Breast epithelium (tissue), 4 donors: ENCODE data around the gene PRDM11. TPM values are rescaled to one million over a fixed set of nuclear protein-coding genes. Genes with fewer than 3 reads are reported as not detected.
"Not testable (repeated sequence)": the region's sequence is repeated elsewhere in the genome, so short reads cannot be mapped to it uniquely, and the experiment has no call there.

Experiments used
- DNase-seq, 2 donors: peaks; one replicate each; pipeline ENCODE4 v3.0.0-alpha.2; 2019; ENCODE audit warnings: low spot score in 2 of 2
- H3K27ac ChIP-seq, 2 donors: fragments of 200-600 bp; sonication (generic) in 1 of 2; one replicate each; pipeline ENCODE4 v1.5.1; 2016 to 2019; ENCODE audit warnings: mild to moderate bottlenecking in 1 of 2
- H3K27me3 ChIP-seq, 2 donors: fragments of 200-600 bp; sonication (generic) in 1 of 2; one replicate each; pipeline versions ENCODE4 v1.5.1 to v1.6.0; 2017 to 2019; ENCODE audit warnings: control low read depth in 1 of 2, mild to moderate bottlenecking in 1 of 2
- H3K36me3 ChIP-seq: fragments of 200-600 bp; one replicate; pipeline ENCODE4 v1.5.1; 2019
- H3K4me1 ChIP-seq, 2 donors: fragments of 200-600 bp; sonication (generic); one replicate each; pipeline ENCODE4 v1.5.1; 2016 to 2019; ENCODE audit warnings: control low read depth in 1 of 2
- H3K4me3 ChIP-seq, 3 donors: fragments of 200-600 bp; sonication (generic); 1 replicate in 2 of 3; 2 replicates in 1 of 3; pipeline ENCODE4 v1.5.1; 2016 to 2019; ENCODE audit warnings: mild to moderate bottlenecking in 3 of 3, moderate library complexity in 2 of 3
- H3K9me3 ChIP-seq, 2 donors: fragments of 200-600 bp; sonication (generic) in 1 of 2; one replicate each; pipeline ENCODE4 v1.5.1; 2016 to 2019; ENCODE audit warnings: control low read depth in 1 of 2
- CTCF ChIP-seq, 3 donors: fragments of 450-650 bp; IDR thresholded peaks; one replicate each; pipeline ENCODE4 v1.5.1; 2016 to 2017; ENCODE audit warnings: antibody characterized with exemption in 3 of 3, mild to moderate bottlenecking in 3 of 3, moderate library complexity in 3 of 3
- POLR2A ChIP-seq: fragments of 450-650 bp; IDR thresholded peaks from one replicate; pipeline ENCODE4 v1.6.1; 2016; ENCODE audit warnings: antibody characterized with exemption, mild to moderate bottlenecking, moderate library complexity
- POLR2AphosphoS5 ChIP-seq, 3 donors: sonication (generic); formaldehyde crosslinking; IDR thresholded peaks; one replicate each; pipeline ENCODE4 v1.6.1; 2017; ENCODE audit warnings: antibody characterized with exemption in 3 of 3
- intact Hi-C: fragments of 100-400 bp; cut with DNase I; formaldehyde crosslinking; loops from one replicate; pipeline ENCODE4 v1.15.1; 2023; ENCODE audit warnings: low total_unique reads
- total RNA-seq, 3 donors: library from RNA; depleted of rRNA; stranded (reverse); fragments of >200 nt; gene quantifications; one replicate each; pipeline ENCODE4 v1.1.0, GENCODE V29; 2016

PRDM11 gene
- total RNA-seq, 3 donors from 2014 or later: 6.9 to 10.9 (median 10.8) TPM

GRCh38 chr11:45108070-45109064 is 38.1 kb upstream of the PRDM11 start:
- intact Hi-C loops: loop anchor here (5.0 kb wide), 1 partner anchor 176 kb away; no protein-coding TSS in a partner anchor
- no peak for DNase-seq

GRCh38 chr11:45109400-45109799 is 37.0 kb upstream of the PRDM11 start:
- H3K4me1 ChIP-seq: no peaks in the 10 kb centered on the region
- DNase-seq: no peak
- TF ChIP-seq POLR2A (no peak), CTCF (IDR thresholded peaks at IDR 0.05) (no peak), POLR2AphosphoS5 (IDR thresholded peaks at IDR 0.05) (no peak)
- H3K9me3 ChIP-seq: no peaks in the 10 kb centered on the region
- H3K27ac ChIP-seq: no peak overlapping the region
- no peaks in the 10 kb centered on the region for H3K27me3 ChIP-seq
- no peak overlapping the region for H3K4me3 ChIP-seq
- intact Hi-C loops: loop anchor here (5.0 kb wide), 1 partner anchor 177 kb away; no protein-coding TSS in a partner anchor
- H3K36me3 ChIP-seq: no peaks in the 10 kb centered on the region

More at GRCh38 chr11:45108070-45109064, 38.1 kb upstream of the PRDM11 start:
- H3K27me3 ChIP-seq: no peaks in the 10 kb centered on the region
- no peaks in the 10 kb centered on the region for H3K36me3 ChIP-seq
- no peak overlapping the region for H3K4me3 ChIP-seq
- no peak overlapping the region for H3K27ac ChIP-seq
- H3K4me1 ChIP-seq: no peaks in the 10 kb centered on the region
- TF ChIP-seq POLR2A: no peak
- H3K9me3 ChIP-seq: no peaks in the 10 kb centered on the region

- TF ChIP-seq POLR2A: no peak
- TF ChIP-seq CTCF (IDR thresholded peaks at IDR 0.05): peak; percentile 49 to 87 (median 77)
- TF ChIP-seq POLR2AphosphoS5 (IDR thresholded peaks at IDR 0.05): no peak
- Histone ChIP-seq H3K4me1 (no peaks in the 10 kb centered on the region), H3K27ac (no peak overlapping the region), H3K4me3 (no peak overlapping the region), H3K36me3 (no peaks in the 10 kb centered on the region), H3K9me3 (no peaks in the 10 kb centered on the region), H3K27me3 (no peaks in the 10 kb centered on the region)
- DNase-seq: no peak
- intact Hi-C loops: no loop called here
These were observed 35.9 kb upstream of the PRDM11 start for GRCh38 chr11:45110562-45110961.

GRCh38 chr11:45113807-45114206 is 32.6 kb upstream of the PRDM11 start:
- no peak for TF ChIP-seq POLR2AphosphoS5 (IDR thresholded peaks at IDR 0.05)
- no peak for TF ChIP-seq POLR2A
- TF ChIP-seq CTCF (IDR thresholded peaks at IDR 0.05): no peak
- H3K27me3 ChIP-seq: no peaks in the 10 kb centered on the region
- H3K36me3 ChIP-seq: no peaks in the 10 kb centered on the region
- intact Hi-C loops: no loop called here
- no peak overlapping the region for H3K4me3 ChIP-seq
- H3K27ac ChIP-seq: no peak overlapping the region
- H3K9me3 ChIP-seq: no peaks in the 10 kb centered on the region
- no peaks in the 10 kb centered on the region for H3K4me1 ChIP-seq
- DNase-seq: no peak

- H3K4me1 ChIP-seq, H3K27ac ChIP-seq, H3K9me3 ChIP-seq, H3K4me3 ChIP-seq, H3K36me3 ChIP-seq, H3K27me3 ChIP-seq, DNase-seq, intact Hi-C loops: not testable (repeated sequence)
These were observed 18.6 kb upstream of the PRDM11 start for GRCh38 chr11:45127836-45128235.

GRCh38 chr11:45133878-45134277 is 12.6 kb upstream of the PRDM11 start:
- TF ChIP-seq CTCF (IDR thresholded peaks at IDR 0.05): no peak
- no peak for TF ChIP-seq POLR2AphosphoS5 (IDR thresholded peaks at IDR 0.05)
- no peak for TF ChIP-seq POLR2A
- intact Hi-C loops: no loop called here
- H3K36me3 ChIP-seq: no peaks in the 10 kb centered on the region

More at GRCh38 chr11:45133878-45134277, 12.6 kb upstream of the PRDM11 start:
- Histone ChIP-seq H3K9me3 (no peaks in the 10 kb centered on the region), H3K27ac (no peak overlapping the region), H3K4me3 (no peak overlapping the region), H3K27me3 (no peaks in the 10 kb centered on the region), H3K4me1 (no peaks in the 10 kb centered on the region)
- DNase-seq: no peak
